ENCODE measurements around the gene TRMO.

DNA sequence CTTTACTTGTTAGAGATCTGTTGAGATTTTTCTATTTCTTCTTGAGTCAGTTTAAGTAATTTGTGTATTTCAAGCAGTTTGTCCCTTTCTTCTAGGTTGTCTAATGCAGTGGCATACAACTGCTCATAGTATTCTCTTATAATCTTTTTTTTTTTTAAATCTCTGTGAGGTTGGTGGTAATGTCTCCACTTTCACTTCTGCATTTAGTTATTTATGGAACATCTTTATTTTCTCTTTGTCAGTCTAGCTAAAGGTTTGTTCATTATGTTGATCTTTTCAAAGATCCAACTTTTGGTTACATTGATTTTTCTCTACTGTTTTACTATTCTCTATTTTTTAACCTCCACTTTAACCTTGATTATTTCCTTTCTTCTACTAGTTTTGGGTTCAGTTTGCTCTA lies 55.5 kb downstream of the TRMO start:
- TF ChIP-seq, protein P1, sequence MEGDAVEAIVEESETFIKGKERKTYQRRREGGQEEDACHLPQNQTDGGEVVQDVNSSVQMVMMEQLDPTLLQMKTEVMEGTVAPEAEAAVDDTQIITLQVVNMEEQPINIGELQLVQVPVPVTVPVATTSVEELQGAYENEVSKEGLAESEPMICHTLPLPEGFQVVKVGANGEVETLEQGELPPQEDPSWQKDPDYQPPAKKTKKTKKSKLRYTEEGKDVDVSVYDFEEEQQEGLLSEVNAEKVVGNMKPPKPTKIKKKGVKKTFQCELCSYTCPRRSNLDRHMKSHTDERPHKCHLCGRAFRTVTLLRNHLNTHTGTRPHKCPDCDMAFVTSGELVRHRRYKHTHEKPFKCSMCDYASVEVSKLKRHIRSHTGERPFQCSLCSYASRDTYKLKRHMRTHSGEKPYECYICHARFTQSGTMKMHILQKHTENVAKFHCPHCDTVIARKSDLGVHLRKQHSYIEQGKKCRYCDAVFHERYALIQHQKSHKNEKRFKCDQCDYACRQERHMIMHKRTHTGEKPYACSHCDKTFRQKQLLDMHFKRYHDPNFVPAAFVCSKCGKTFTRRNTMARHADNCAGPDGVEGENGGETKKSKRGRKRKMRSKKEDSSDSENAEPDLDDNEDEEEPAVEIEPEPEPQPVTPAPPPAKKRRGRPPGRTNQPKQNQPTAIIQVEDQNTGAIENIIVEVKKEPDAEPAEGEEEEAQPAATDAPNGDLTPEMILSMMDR (IDR thresholded peaks at IDR 0.05 in 4 of 5, conservative IDR thresholded peaks at IDR 0.05 in 1 of 5): no peak
- no peak for TF ChIP-seq POLR2A (IDR thresholded peaks at IDR 0.05)

Measured in gastrocnemius medialis (tissue), 4 donors.